Psoas muscle (tissue), 8 donors: ENCODE results near the gene SLC3A2. TPM values are rescaled to one million over a fixed set of nuclear protein-coding genes. Genes with fewer than 3 reads are reported as not detected.

ENCODE experiments used
- ATAC-seq, 4 donors: fragments of 200-7000 bp; cut with Tn5 transposase; one replicate each; pipeline ENCODE4 v1.9.1; 2020; ENCODE audit warnings: moderate library complexity in 3 of 4, mild to moderate bottlenecking in 2 of 4
- DNase-seq, 2 donors: peaks; one replicate each; pipeline ENCODE4 v3.0.0-alpha.2; 2020
- H3K27ac ChIP-seq: fragments of 200-600 bp; one replicate; pipeline ENCODE4 v1.8.0; 2022
- H3K27me3 ChIP-seq, 3 donors: fragments of 200-600 bp in 1 of 3; one replicate each; pipeline versions ENCODE4 v1.6.1 to v1.8.0; 2013 to 2022; ENCODE audit warnings: low read length in 2 of 3, mild to moderate bottlenecking in 2 of 3, moderate library complexity in 1 of 3; ENCODE audit not compliant: insufficient read depth in 3 of 3
- H3K36me3 ChIP-seq, 2 donors: fragments of 200-600 bp in 1 of 2; one replicate each; pipeline versions ENCODE4 v1.6.1 to v1.8.0; 2013 to 2022; ENCODE audit warnings: low read depth in 1 of 2, mild to moderate bottlenecking in 1 of 2, moderate library complexity in 1 of 2; ENCODE audit not compliant: insufficient read depth in 1 of 2
- H3K4me1 ChIP-seq: fragments of 200-600 bp; one replicate; pipeline ENCODE4 v1.8.0; 2022
- H3K4me3 ChIP-seq: fragments of 200-600 bp; one replicate; pipeline ENCODE4 v1.8.0; 2022; ENCODE audit warnings: mild to moderate bottlenecking
- H3K9me3 ChIP-seq: fragments of 200-600 bp; one replicate; pipeline ENCODE4 v1.8.0; 2022
- WGBS, 3 donors: extraction: QIAGEN DNeasy Blood & Tissue Kit; methylation state at CpG; one replicate each; pipeline versions ENCODE4 v1.1.6 to v1.1.7; 2013; 5-methylcytosine and 5-hydroxymethylcytosine counted together
- intact Hi-C, 2 donors: fragments of 100-400 bp; cut with DNase I; formaldehyde crosslinking; loops; one replicate each; pipeline versions ENCODE4 v1.11.0 to v1.14.2; 2022
- polyA plus RNA-seq, 3 donors: library from polyadenylated mRNA; stranded (reverse); fragments of 200-250 nt; gene quantifications; one replicate each; pipeline ENCODE4 v1.2.3, GENCODE V29; 2013
- total RNA-seq, 4 donors: library from RNA; stranded (reverse); fragmentation: NEBNext Ultra II Directional in 2 of 4; extraction: Animal tissue kit (Norgen Biotek cat#: 25700) in 2 of 4; gene quantifications; one replicate each; pipeline versions ENCODE4 v1.2.1 to v1.2.4, GENCODE V29; 2021 to 2023
- TF ChIP-seq, protein P1 (sequence below): fragments of 200-600 bp; IDR thresholded peaks from one replicate; pipeline ENCODE4 v1.8.0; 2022; ENCODE audit warnings: antibody characterized with exemption
- donor health status: healthy with polysubstance abuse.
- donor health status: DM: no; HTN: no; CAD: no; lungs with moderate emphysema.
- donor health status: Bipolar disorder and iron deficiency.
- donor health status: healthy.
- donor health status: DM: yes; HTN: yes; CAD: no.
- donor health status: DM: no; HTN: no; CAD: no.
- donor health status: DM: no; HTN: no; CAD: no.
- donor health status: DM: yes; HTN: yes; CAD: no.

SLC3A2 gene
- total and polyA plus RNA-seq, 7 donors, result 62.6 to 374 (median 163) TPM

DNA sequence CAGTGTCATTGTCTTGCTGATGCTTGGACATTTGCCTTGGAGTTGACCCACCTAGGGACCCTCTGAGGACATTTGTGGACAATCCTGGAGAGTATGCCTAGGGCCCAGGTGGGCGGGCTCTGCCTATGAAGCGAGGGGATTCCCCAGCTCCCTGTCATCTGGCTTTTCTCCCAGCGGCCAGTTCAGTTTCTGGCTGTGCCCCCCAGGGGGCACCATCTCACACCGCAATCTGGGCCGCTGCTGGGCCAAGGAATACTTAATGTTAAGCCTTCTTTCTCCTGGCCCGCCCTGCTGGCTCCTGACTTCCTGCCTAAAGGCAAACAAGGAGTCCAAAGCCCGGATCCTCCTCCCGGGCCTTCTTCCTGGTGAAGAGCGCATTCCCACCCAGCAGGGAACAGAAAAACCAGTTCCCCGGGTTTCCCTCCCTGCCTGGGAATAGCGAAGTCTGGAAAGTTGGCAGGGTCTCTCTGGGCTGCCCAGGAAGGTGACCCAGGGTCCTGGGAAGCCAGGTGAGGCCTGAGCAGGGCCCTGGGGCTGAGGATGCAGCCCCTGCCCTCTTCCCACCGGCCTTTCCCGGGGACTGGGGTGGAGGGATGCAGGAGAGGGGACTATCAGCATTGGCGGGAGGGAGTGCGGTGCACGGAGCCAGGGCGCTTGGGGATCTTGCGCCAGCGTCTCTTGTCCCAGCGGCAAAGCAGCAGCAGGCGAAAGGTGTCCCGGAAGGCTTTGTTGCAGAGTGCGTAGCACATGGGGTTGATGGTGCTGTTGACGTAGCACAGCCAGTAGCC is 28.6 kb downstream of the SLC3A2 start:
- Histone ChIP-seq H3K27ac (peak overlapping the region; percentile 50), H3K4me3 (no peak overlapping the region), H3K9me3 (no peaks in the 10 kb centered on the region), H3K4me1 (peaks cover 5% of the 10 kb centered on the region), H3K36me3 (no peaks in the 10 kb centered on the region), H3K27me3 (no peaks in the 10 kb centered on the region)
- WGBS, 3 donors, result 56 to 59% (median 57%) methylated on average over 24 of the region's 24 CpGs
- ATAC-seq, result peak; percentile 14 to 55 (median 44)
- intact Hi-C loops, result no loop called here
- peak; percentile 53 to 75 for DNase-seq
- TF ChIP-seq, protein P1, sequence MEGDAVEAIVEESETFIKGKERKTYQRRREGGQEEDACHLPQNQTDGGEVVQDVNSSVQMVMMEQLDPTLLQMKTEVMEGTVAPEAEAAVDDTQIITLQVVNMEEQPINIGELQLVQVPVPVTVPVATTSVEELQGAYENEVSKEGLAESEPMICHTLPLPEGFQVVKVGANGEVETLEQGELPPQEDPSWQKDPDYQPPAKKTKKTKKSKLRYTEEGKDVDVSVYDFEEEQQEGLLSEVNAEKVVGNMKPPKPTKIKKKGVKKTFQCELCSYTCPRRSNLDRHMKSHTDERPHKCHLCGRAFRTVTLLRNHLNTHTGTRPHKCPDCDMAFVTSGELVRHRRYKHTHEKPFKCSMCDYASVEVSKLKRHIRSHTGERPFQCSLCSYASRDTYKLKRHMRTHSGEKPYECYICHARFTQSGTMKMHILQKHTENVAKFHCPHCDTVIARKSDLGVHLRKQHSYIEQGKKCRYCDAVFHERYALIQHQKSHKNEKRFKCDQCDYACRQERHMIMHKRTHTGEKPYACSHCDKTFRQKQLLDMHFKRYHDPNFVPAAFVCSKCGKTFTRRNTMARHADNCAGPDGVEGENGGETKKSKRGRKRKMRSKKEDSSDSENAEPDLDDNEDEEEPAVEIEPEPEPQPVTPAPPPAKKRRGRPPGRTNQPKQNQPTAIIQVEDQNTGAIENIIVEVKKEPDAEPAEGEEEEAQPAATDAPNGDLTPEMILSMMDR, result peak; percentile 48

DNA sequence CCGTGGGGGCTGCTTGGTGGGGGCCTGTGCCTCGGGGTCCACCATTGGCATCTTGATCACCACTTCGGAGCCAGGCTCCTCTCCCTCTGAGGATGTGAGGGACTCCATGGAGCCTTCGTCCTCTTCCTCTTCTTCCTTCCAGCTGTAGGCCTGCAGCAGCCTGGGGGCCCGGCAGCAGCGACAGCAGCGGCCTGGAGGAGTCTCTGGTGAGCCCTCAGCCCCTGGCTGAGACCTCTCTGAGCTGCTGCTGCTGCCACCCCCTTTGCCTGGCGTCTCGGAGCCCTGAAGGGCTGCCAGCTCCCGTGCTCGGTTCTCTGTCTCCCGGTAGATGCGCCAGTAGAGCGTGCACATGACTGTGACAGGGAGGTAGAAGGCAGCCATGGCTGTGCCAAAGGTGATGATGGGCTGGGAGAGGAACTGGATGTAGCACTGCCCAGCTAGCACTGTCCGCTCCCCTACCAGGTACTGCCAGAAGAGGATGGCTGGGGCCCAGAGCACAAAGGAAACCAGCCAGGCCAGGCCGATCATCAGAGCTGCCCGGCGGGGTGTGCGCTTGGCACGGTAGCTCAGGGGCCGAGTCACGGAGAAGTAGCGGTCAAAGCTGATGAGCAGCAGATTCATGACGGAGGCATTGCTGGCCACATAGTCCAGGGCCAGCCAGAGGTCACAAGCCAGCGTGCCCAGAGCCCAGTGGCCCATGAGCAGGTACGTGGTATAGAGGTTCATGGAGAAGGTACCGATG is 29.6 kb downstream of the SLC3A2 start:
- Histone ChIP-seq H3K27me3 (no peaks in the 10 kb centered on the region), H3K4me1 (peaks cover 5% of the 10 kb centered on the region), H3K27ac (no peak overlapping the region), H3K36me3 (no peaks in the 10 kb centered on the region), H3K9me3 (no peaks in the 10 kb centered on the region), H3K4me3 (no peak overlapping the region)
- intact Hi-C loops, result no loop called here
- TF ChIP-seq, protein P1, result no peak
- ATAC-seq (no peak), DNase-seq (no peak)
- WGBS, 3 donors, result 85 to 91% (median 85%) methylated on average over 27 of the region's 27 CpGs

DNA sequence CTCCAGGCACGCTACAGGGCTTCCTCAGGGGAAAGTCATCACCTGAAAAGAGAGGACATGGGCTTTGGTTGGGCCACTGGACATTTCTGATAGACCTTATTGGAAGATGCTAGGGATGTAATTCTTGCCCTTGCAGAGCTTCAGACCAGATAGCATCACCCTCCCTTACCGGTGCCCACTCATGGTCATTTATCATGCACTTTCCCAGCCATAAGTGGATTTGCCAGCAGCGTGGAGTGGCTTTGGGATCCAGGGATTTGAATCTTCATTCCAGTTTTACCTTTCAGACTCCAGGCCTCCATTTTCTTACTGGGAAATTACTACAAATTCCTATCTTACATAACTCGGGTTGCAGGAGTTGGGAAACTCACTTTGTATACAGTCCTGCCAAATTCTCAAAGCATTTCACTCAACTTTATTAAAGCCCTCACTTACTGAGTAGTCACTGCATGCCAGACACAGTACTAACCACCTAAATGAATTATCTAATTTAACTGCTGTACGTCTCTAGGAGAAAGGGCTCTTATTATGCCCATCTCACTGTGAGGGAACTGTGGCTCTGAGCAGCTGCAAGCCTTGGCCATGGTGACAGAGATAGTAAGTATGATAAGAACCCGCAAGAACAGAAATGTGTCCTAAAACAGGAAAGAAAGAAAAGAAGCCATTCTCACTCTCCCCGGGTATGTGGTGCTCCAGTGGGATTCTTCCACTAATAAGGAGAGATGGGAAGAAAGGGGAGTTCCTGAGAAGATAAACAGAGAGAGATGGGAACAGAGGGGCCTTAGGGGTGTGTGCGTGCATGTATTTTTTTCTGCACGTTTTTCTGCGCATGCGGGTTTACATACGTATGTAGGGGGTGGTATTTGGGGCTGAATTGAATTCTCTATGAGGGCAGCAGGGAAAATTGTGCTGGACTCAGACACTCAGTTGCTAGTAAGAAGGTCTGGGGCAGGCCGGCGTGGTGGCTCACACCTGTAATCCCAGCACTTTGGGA is 30.7 kb downstream of the SLC3A2 start:
- Histone ChIP-seq H3K4me3 (no peak overlapping the region), H3K36me3 (no peaks in the 10 kb centered on the region), H3K27me3 (no peaks in the 10 kb centered on the region), H3K27ac (no peak overlapping the region), H3K9me3 (no peaks in the 10 kb centered on the region), H3K4me1 (peaks cover 5% of the 10 kb centered on the region)
- TF ChIP-seq, protein P1, result no peak
- no peak for DNase-seq
- no peak for ATAC-seq
- WGBS, 3 donors, result 86 to 87% (median 87%) methylated on average over 14 of the region's 14 CpGs
- intact Hi-C loops, result no loop called here

DNA sequence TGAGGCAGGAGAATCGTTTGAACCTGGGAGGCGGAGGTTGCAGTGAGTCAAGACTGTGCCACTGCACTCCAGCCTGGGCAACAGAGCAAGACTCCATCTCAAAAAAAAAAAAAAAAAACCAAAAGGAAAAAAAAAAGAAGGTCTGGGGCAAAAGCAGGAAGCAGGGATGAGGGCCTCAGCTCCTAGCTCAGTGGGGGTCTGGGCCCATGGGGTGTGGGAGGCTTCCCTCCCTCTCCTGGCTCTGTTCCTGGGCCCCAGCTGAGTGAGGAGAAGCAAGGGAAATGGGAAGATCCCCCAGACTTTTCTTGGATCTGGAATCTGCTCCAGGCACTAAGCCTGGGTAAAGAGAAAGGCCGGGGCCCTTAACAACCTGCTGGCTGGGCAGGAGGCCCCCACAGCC is 31.6 kb downstream of the SLC3A2 start:
- Histone ChIP-seq H3K36me3 (no peaks in the 10 kb centered on the region), H3K4me3 (no peak overlapping the region), H3K4me1 (no peaks in the 10 kb centered on the region), H3K9me3 (no peaks in the 10 kb centered on the region), H3K27me3 (no peaks in the 10 kb centered on the region), H3K27ac (no peak overlapping the region)
- intact Hi-C loops, result no loop called here
- DNase-seq (no peak), ATAC-seq (no peak)
- TF ChIP-seq, protein P1, result no peak
- WGBS, 3 donors, result 79 to 85% (median 85%) methylated on average over 3 of the region's 3 CpGs
